Esophagus muscularis mucosa (tissue), 4 donors: ENCODE results near the gene MYO16. TPM values are rescaled to one million over a fixed set of nuclear protein-coding genes. Genes with fewer than 3 reads are reported as not detected.
A peak's percentile ranks its signal among the peaks of the same experiment; 100 is the strongest.

Experiments
- DNase-seq: peaks from one replicate; pipeline ENCODE4 v3.0.0-alpha.2; 2017; ENCODE audit errors: extremely low spot score
- H3K27ac ChIP-seq, 4 donors: fragments of 200-600 bp; sonication (generic); replicated peaks in 1 of 4; 1 replicate in 3 of 4; 2 replicates in 1 of 4; pipeline ENCODE4 v1.5.1; 2016 to 2019; ENCODE audit warnings: mild to moderate bottlenecking in 1 of 4
- H3K27me3 ChIP-seq, 4 donors: fragments of 200-600 bp; sonication (generic); one replicate each; pipeline versions ENCODE4 v1.5.1 to v1.6.0; 2016 to 2019
- H3K36me3 ChIP-seq, 4 donors: fragments of 200-600 bp; sonication (generic); one replicate each; pipeline ENCODE4 v1.5.1; 2016 to 2019
- H3K4me1 ChIP-seq, 4 donors: fragments of 200-600 bp; sonication (generic); one replicate each; pipeline ENCODE4 v1.5.1; 2016 to 2019
- H3K4me3 ChIP-seq, 4 donors: fragments of 200-600 bp; sonication (generic); 1 replicate in 2 of 4; 2 replicates in 2 of 4; pipeline ENCODE4 v1.5.1; 2016 to 2019; ENCODE audit warnings: mild to moderate bottlenecking in 4 of 4, moderate library complexity in 1 of 4
- H3K9me3 ChIP-seq, 4 donors: fragments of 200-600 bp; sonication (generic); 1 replicate in 3 of 4; 2 replicates in 1 of 4; pipeline ENCODE4 v1.5.1; 2016 to 2019
- EP300 ChIP-seq: sonication (generic); formaldehyde crosslinking; IDR thresholded peaks from one replicate; pipeline ENCODE4 v1.6.1; 2017; ENCODE audit warnings: antibody characterized with exemption
- POLR2A ChIP-seq: fragments of 450-650 bp; IDR thresholded peaks from one replicate; pipeline ENCODE4 v1.6.1; 2017; ENCODE audit warnings: antibody characterized with exemption, moderate library complexity, mild to moderate bottlenecking, low read depth
- POLR2AphosphoS5 ChIP-seq, 2 donors: sonication (generic); formaldehyde crosslinking; IDR thresholded peaks; one replicate each; pipeline ENCODE4 v1.6.1; 2017; ENCODE audit warnings: antibody characterized with exemption in 2 of 2
- WGBS: methylation state at CpG from one replicate; pipeline ENCODE4 v1.1.5; 2018; 5-methylcytosine and 5-hydroxymethylcytosine counted together
- intact Hi-C: fragments of 100-400 bp; cut with DNase I; formaldehyde crosslinking; loops from one replicate; pipeline ENCODE4 v1.15.1; 2023
- total RNA-seq, 4 donors: library from RNA; depleted of rRNA; stranded (reverse); fragments of >200 nt; gene quantifications; one replicate each; pipeline versions ENCODE4 v1.1.0 to v1.2.1, GENCODE V29; 2016
- TF ChIP-seq, protein P1 (sequence below), 3 experiments: fragments of 200-600 bp in 2 of 3; fragments of 450-650 bp in 1 of 3; sonication (generic) in 2 of 3; IDR thresholded peaks; one replicate each; pipeline ENCODE4 v1.5.1; 2017 to 2019; ENCODE audit warnings: antibody characterized with exemption in 3 of 3, mild to moderate bottlenecking in 2 of 3, moderate library complexity in 1 of 3

MYO16 gene
- total RNA-seq, 4 donors from 2014 or later = 1.2 to 3.7 (median 1.8) TPM

DNA sequence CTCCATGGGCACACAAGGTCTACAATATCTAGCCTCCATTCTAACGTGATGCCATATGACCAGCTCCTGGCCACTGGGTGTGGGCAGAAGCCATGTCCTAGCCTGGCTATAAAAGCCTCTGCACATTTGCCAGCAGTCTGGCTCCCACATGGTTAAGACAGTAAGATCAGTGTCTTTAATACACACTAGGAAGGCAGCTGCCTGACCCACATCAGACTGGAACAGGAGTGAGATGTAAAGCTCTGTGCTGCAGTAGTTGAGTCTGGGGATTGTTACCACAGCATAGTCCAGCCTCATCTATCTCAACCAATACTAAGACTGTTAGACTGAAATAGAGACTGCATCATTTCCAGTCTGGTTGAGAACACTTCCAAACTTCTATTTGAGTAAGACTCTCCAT, 623.9 kb downstream of the MYO16 start:
- 89% methylated on average over 1 of the region's 1 CpG for WGBS
- TF ChIP-seq EP300 = no peak
- TF ChIP-seq POLR2AphosphoS5 (IDR thresholded peaks at IDR 0.05) = no peak
- TF ChIP-seq POLR2A = no peak
- TF ChIP-seq, protein P1, sequence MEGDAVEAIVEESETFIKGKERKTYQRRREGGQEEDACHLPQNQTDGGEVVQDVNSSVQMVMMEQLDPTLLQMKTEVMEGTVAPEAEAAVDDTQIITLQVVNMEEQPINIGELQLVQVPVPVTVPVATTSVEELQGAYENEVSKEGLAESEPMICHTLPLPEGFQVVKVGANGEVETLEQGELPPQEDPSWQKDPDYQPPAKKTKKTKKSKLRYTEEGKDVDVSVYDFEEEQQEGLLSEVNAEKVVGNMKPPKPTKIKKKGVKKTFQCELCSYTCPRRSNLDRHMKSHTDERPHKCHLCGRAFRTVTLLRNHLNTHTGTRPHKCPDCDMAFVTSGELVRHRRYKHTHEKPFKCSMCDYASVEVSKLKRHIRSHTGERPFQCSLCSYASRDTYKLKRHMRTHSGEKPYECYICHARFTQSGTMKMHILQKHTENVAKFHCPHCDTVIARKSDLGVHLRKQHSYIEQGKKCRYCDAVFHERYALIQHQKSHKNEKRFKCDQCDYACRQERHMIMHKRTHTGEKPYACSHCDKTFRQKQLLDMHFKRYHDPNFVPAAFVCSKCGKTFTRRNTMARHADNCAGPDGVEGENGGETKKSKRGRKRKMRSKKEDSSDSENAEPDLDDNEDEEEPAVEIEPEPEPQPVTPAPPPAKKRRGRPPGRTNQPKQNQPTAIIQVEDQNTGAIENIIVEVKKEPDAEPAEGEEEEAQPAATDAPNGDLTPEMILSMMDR (IDR thresholded peaks at IDR 0.05) = no peak
- Histone ChIP-seq H3K4me3 (no peak overlapping the region), H3K27me3 (no peaks in the 10 kb centered on the region), H3K4me1 (peaks cover 4 to 23% (median 15%) of the 10 kb centered on the region in 4 donors), H3K36me3 (no peaks in the 10 kb centered on the region), H3K27ac (no peak overlapping the region), H3K9me3 (peaks cover 0 to 1% (median 0%) of the 10 kb centered on the region in 4 donors)
- no peak for DNase-seq
- intact Hi-C loops = no loop called here

DNA sequence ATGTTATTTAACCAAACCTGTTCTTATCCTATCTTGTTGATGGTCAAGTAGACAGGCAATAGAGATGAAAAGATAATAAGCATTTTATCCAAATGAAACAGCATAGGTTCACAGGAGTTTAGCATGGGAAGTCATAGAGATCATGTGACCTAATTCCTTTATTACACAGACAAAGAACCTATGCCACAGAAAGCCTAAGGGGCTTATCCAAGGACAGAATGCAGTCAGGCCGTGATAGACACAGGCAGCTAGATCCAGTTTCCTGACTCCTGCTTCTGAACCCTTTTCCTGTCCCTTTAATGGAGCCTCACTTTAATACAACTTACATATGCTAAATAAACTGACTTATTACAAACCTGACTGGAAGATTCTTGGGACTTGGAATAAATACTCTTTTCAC, 624.9 kb downstream of the MYO16 start:
- Histone ChIP-seq H3K27ac (no peak overlapping the region), H3K36me3 (no peaks in the 10 kb centered on the region), H3K27me3 (no peaks in the 10 kb centered on the region), H3K4me3 (no peak overlapping the region), H3K9me3 (no peaks in the 10 kb centered on the region), H3K4me1 (peaks cover 8 to 29% (median 12%) of the 10 kb centered on the region in 4 donors)
- no peak for DNase-seq
- intact Hi-C loops = no loop called here
- TF ChIP-seq EP300 (no peak), POLR2AphosphoS5 (IDR thresholded peaks at IDR 0.05) (no peak), POLR2A (no peak)
- TF ChIP-seq, protein P1 (IDR thresholded peaks at IDR 0.05) = no peak
- 71% methylated on average over 1 of the region's 1 CpG for WGBS

DNA sequence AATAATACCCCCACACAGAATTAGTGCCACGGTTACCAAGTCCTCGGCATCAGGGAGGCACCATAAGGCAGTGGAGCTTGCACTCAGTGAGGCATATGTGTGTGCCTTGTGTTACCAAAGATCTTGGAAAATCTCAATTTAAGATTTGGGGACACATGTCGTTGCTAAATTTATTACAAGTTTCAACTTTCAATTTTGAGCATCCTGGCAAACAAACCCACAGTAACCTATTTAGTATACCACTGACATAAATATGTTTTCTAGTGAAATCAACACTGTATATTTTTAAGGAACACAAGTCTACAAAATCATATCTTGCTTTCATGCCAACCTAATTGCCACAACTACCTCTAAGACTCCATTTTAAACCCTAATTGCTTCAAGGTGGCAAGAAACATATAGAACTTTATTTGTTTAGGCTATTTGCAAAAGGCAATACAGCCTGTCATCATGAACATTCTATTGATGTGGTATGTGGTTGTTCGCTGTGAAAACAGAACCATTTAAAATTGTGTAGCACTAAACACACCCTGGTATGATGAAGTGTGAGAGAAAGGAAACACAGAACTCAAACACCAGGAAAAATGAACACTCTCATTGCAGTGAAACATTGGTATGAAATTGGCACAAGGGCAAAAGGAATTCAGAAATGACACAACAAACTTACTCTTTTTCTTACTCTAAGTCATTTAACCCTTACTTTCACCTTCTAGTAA, 625.9 kb downstream of the MYO16 start:
- Histone ChIP-seq H3K36me3 (no peaks in the 10 kb centered on the region), H3K9me3 (no peaks in the 10 kb centered on the region), H3K27ac (peak overlapping the region in 3 of 4 donors; percentile 32 to 85 (median 78)), H3K27me3 (no peaks in the 10 kb centered on the region), H3K4me1 (peaks cover 8 to 31% (median 12%) of the 10 kb centered on the region in 4 donors), H3K4me3 (no peak overlapping the region)
- TF ChIP-seq POLR2AphosphoS5 (IDR thresholded peaks at IDR 0.05) (no peak), EP300 (no peak), POLR2A (no peak)
- TF ChIP-seq, protein P1 (IDR thresholded peaks at IDR 0.05) = no peak
- WGBS = 87% methylated on average over 4 of the region's 4 CpGs
- intact Hi-C loops = loop anchor here (5.0 kb wide), 1 partner anchor 98 kb away; no protein-coding TSS in a partner anchor
- DNase-seq = no peak

DNA sequence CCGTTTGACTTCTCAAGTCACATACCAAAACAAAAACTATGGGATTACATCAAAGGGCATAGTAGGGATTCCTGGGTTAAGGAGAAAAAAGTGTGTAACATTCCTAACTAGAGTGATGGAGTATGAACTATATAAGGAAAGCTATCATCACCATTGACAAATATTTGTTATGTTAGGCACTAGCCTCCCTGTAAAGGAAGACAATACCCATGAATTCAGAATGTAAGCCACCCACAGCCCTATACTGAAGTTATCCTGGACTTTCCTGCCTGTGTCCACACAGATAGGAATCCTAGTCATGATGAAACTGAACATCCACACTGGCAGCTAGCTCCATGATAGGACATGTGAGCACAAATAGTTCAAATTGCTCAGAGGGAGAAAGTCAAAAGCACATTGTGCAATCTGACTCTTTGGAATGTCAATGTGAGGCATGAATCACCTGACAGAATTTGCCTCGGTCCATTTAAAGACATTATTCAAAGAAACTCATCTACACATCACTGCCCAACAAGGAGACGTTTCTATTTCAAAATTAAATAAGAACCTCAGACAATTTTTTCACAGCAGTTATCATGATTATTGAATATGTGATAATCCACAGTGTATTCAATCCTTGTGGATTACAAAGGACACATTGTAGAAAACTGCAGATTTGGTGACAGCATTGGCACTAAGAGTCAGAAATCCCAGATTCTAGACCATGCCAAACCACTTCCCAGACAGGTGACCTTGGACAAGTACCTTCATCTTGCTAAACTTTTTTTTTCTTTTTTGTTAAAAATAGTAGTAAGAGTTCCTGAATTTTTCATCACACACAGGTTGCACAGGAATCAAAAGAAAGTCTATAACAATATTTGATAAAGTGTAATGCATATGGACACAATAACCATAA, 627.7 kb downstream of the MYO16 start:
- Histone ChIP-seq H3K9me3 (no peaks in the 10 kb centered on the region), H3K27me3 (no peaks in the 10 kb centered on the region), H3K36me3 (no peaks in the 10 kb centered on the region), H3K27ac (peak overlapping the region; percentile 75 to 85 (median 80)), H3K4me3 (no peak overlapping the region), H3K4me1 (peaks cover 8 to 31% (median 12%) of the 10 kb centered on the region in 4 donors)
- TF ChIP-seq, protein P1 (IDR thresholded peaks at IDR 0.05) = no peak
- peak; percentile 93 for TF ChIP-seq EP300
- TF ChIP-seq POLR2AphosphoS5 (IDR thresholded peaks at IDR 0.05) = peak; percentile 92 to 94
- TF ChIP-seq POLR2A = no peak
- 15% methylated on average over 3 of the region's 3 CpGs for WGBS
- no peak for DNase-seq
- intact Hi-C loops = loop anchor here (5.0 kb wide), 1 partner anchor 100 kb away; no protein-coding TSS in a partner anchor
